ENCODE results near the gene CCNL1.
"Not testable (repeated sequence)": the region's sequence is repeated elsewhere in the genome, so short reads cannot be mapped to it uniquely, and the experiment has no call there.

Gene CCNL1

GRCh38 chr3:157159762-157160657, at the start of gene CCNL1:
CCNL1 (minus strand) TSS chr3:157160147; CDS start chr3:157160094, 53 bp downstream.
- DNase-seq (ENCODE audit: low read depth, low spot score) = peak; percentile 99

GRCh38 chr3:157204880-157205279, 44.9 kb upstream of the CCNL1 start:
- DNase-seq (ENCODE audit: low read depth, low spot score) = no peak

GRCh38 chr3:157204431-157204830, 44.5 kb upstream of the CCNL1 start:
- DNase-seq (ENCODE audit: low read depth, low spot score) = peak; percentile 51

GRCh38 chr3:157201648-157202278, 41.8 kb upstream of the CCNL1 start:
- DNase-seq (ENCODE audit: low read depth, low spot score) = peak; percentile 63

GRCh38 chr3:157199841-157200240, 39.9 kb upstream of the CCNL1 start:
- no peak for DNase-seq (ENCODE audit: low read depth, low spot score)

- DNase-seq (ENCODE audit: low read depth, low spot score) = no peak
Observed at GRCh38 chr3:157195965-157196364, 36.0 kb upstream of the CCNL1 start.

- DNase-seq (ENCODE audit: low read depth, low spot score) = not testable (repeated sequence)
Observed at GRCh38 chr3:157191149-157191548, 31.2 kb upstream of the CCNL1 start.

- no peak for DNase-seq (ENCODE audit: low read depth, low spot score)
Observed at GRCh38 chr3:157190380-157190872, 30.5 kb upstream of the CCNL1 start.

GRCh38 chr3:157188391-157188790, 28.4 kb upstream of the CCNL1 start:
- DNase-seq (ENCODE audit: low read depth, low spot score) = no peak

- DNase-seq (ENCODE audit: low read depth, low spot score) = no peak
Observed at GRCh38 chr3:157182879-157183278, 22.9 kb upstream of the CCNL1 start.

- no peak for DNase-seq (ENCODE audit: low read depth, low spot score)
Observed at GRCh38 chr3:157180262-157180661, 20.3 kb upstream of the CCNL1 start.

GRCh38 chr3:157179365-157179803, 19.4 kb upstream of the CCNL1 start:
- no peak for DNase-seq (ENCODE audit: low read depth, low spot score)

- DNase-seq (ENCODE audit: low read depth, low spot score) = not testable (repeated sequence)
Observed at GRCh38 chr3:157178503-157179364, 18.8 kb upstream of the CCNL1 start.

- not testable (repeated sequence) for DNase-seq (ENCODE audit: low read depth, low spot score)
Observed at GRCh38 chr3:157177801-157178453, 18.0 kb upstream of the CCNL1 start.

- no peak for DNase-seq (ENCODE audit: low read depth, low spot score)
Observed at GRCh38 chr3:157176934-157177333, 17.0 kb upstream of the CCNL1 start.

- DNase-seq (ENCODE audit: low read depth, low spot score) = peak; percentile 55
Observed at GRCh38 chr3:157175691-157176507, 16.0 kb upstream of the CCNL1 start.

- DNase-seq (ENCODE audit: low read depth, low spot score) = peak; percentile 100
Observed at GRCh38 chr3:157174649-157175498, 14.9 kb upstream of the CCNL1 start.

GRCh38 chr3:157174290-157174648, 14.3 kb upstream of the CCNL1 start:
- DNase-seq (ENCODE audit: low read depth, low spot score) = no peak

GRCh38 chr3:157173343-157173742, 13.4 kb upstream of the CCNL1 start:
- DNase-seq (ENCODE audit: low read depth, low spot score) = not testable (repeated sequence)

Data from astrocyte of the hippocampus (primary cell).